A549 (cell line): ENCODE measurements around the gene PAX3. TPM values are rescaled to one million over a fixed set of nuclear protein-coding genes. Genes with fewer than 3 reads are reported as not detected.

Experiments used
- polyA plus RNA-seq, 4 experiments: library from polyadenylated mRNA; depleted of rRNA in 3 of 4; stranded (reverse); fragments of >200 nt; fragmentation: RNase III in 1 of 4; extraction: RNeasy Plus Mini Kit Qiagen cat#74134 plus additional on column Dnase treatment in 1 of 4; gene quantifications; 2 replicates in 3 of 4; 3 replicates in 1 of 4; pipeline ENCODE4 v1.2.3, GENCODE V29; 2011 to 2017

PAX3 gene
- polyA plus RNA-seq, 2 of the 4 experiments (the other 2 are of a cell fraction): not detected

Other genes with a start within 250 kb of the PAX3 start
- 0.26 and 0.66 TPM in 2 replicates for gene SGPP2, start 125.5 kb upstream of the PAX3 start, polyA plus RNA-seq (2011; rRNA removed)
- gene SGPP2, start 125.5 kb upstream of the PAX3 start, polyA plus RNA-seq (2017; fragmentation: RNase III; extraction: RNeasy Plus Mini Kit Qiagen cat#74134 plus additional on column Dnase treatment): 0.08 to 0.10 TPM (median 0.08 TPM) in 3 replicates